GM21825 (cell line): ENCODE results near the gene SLC6A18.

ENCODE experiments used
- ATAC-seq: cut with Tn5 transposase; IDR thresholded peaks from one replicate; pipeline ENCODE4 v1.9.1; 2021; ENCODE audit warnings: mild to moderate bottlenecking, moderate library complexity; ENCODE audit not compliant: unreplicated experiment

Gene SLC6A18

DNA sequence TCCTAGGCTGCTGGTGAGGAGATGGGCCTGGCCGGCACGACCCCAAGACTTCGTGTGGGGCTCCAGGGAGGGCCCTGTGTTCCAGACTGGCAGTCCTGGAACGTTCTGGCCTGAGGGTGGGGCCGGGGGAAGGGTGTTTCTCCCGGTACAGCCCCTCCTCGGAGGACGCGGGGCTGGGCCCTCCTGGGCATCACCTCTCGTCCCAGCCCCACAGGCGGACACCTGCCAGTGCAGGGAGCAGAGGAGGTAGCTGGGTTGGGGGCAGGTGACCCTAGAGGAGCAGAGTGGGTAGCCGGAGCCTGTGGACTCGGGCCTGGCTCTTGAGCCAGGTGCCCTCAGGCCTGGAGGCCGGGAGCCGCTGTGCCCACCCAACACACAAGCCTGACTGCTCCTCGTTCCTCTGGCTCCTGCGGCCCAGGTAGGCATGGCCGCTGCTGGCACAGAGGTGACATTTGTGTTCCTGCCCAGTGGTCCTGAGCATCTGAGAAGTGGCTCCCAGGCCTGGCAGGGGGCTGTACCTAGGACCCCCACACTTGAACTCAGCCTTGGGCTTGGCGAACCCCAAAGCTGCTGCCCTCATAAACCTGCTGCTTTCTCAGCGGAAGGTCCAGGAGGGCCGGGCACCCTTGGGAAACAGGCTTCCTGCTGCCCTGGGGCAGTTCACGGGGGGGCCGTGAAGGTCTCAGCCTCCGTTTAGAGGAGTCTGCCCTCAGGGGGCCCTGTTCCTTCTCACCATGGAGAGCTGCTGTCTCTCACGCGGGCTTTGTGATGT lies 23.0 kb upstream of the SLC6A18 start:
- no peak for ATAC-seq

DNA sequence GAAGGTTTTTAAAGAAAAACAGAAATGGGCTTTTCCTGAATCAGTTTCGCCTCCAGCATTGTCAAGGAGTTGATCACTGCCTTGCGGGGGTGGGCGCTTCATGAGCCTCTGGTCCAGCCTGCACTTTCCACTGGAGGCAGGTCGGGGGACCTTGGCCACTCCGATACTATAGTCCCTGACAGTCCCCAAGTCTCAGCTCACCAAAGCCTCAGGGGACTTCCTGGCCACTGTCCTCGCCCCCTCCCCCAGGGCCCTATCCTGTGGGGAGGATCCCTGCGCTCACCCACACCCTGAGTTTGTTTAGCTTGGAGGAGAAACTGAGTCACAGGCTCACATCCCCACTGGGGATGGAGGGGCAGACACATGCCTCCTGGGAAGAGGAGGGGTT lies 22.4 kb upstream of the SLC6A18 start:
- ATAC-seq = no peak

DNA sequence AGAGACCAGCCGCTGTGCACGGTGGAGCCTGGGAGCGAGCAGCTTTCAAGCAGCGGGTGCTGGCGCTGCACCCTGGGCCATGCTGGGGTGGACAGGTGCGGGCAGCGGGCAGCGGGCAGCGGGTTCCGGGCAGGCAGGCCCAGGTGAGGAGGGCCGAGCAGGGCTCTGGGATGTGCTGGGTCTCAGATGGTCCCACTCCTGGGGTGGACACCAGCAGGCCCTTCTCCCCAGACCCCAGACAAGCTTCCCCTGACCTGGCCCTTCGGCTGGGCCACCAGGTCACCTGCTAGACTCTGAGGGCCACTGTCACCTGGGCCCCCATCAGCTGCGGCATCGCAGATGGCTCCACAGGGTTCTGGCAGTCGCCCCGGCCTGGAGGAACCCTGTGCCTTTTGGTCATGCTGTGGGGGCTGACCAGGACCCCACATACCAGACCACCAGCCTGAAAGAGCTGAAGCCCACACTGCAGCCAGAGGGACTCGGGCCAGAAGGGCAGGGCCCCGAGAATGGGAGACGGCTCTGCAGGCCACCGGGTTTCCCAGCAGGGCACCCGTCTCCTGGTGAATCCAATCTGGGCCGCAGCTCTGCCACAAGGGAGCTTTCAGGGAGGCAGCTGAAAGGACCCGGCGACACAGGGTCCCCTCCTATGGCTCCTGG lies 21.7 kb upstream of the SLC6A18 start:
- ATAC-seq = no peak

DNA sequence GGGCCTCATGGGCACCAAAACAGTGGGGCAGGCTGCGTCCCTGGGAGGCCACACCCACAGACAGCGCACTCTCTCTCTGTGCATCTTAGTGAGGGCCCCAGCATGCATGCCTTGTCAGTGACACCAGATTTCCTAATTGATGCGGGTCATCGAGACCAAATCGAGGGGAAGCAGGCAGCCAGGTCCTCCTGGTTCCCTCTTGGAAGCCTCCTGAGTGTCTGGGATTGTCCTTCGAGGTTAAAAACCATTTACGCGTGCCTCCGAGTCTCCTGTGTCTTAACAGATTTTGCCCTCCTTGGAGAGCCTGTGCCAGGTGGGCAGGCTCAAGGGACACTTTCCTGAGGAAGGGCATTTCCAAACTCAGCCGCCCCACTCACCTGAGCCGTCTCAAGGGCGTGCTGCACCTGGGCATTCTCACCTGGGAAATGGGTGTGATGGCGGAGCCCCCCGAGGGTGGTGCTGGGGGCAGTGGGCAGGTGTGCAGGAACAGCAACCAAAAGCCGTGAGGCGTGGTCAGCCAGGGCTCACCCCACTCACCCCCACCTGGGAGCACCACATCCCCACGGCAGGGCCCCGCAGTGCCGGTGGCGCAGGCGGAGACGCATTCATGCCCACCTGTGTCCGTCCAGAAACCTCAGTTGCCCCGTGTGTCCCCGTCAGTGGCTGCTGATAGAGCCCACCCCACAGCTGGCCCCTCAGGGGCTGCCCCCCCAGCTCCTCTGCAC lies 21.1 kb upstream of the SLC6A18 start:
- no peak for ATAC-seq

DNA sequence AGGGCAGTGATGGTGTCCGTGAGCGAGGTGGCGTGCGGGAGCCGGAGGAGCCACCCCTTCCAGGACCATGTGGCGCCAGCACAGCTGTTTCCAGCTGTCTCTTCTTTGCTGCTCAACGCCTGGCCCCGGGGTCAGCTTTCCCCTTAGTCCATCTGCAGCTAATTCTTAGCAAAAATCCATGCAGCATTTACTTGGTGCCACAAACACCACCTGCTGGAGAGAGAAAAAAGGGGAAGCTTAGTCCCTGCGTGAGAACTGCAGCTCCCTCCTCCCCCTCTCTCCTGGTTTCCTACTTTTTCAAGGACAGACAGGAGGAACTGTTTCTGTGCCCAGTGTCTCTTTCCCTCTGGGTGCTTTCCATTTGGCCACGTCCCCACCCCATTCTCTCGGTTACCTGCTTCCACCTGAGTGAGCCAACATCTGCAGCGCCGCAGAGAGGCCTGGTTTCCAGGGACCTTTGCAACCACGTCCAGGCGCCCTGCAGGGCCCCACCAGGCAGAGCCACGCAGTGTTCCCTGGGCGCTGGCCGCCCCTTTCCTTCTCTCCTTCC lies 20.4 kb upstream of the SLC6A18 start:
- ATAC-seq = no peak

DNA sequence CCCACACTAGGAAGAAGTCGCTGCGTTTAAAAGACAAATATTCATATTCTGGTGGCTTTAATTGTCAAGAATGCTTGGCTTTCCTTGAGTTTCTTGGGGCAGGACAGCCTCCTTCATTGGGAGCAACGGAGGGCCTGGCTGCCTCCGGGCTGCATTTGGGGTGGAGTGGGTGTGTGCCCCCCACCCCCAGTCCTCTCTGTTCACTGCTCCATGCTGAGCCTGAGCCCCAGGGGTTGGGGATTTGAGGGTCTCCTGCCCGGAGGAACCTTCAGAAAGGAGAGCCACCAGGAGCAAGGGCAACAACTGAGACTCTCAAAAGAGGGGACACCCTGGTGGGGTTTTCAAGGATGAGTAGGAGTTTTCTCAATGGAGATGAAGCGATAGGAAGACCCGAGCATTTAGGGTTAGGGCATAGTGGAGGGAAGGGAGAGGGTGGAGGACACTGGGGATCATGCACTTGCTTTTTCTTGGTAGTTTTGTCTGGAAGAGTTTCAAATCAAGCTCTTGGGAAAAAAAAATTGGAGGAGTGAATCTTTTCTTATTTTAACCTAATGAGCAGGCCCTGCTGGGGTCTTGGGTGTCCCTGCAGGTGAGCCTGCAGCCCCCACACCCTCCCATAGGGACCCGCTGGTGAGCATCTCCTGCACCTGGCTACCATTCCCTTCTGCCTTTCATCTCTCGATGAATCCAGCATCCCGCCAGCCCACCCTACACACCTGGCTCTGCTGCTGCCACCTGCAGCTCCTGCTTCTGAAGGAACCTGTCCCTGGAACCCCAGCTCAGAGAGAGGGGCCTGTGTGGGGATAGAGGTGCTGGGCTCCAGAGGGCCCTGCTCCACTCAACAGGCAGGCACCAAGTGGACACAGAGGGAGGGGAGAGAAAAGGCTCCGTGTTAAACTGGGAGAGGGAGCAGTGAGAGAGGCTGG lies 19.7 kb upstream of the SLC6A18 start:
- no peak for ATAC-seq

DNA sequence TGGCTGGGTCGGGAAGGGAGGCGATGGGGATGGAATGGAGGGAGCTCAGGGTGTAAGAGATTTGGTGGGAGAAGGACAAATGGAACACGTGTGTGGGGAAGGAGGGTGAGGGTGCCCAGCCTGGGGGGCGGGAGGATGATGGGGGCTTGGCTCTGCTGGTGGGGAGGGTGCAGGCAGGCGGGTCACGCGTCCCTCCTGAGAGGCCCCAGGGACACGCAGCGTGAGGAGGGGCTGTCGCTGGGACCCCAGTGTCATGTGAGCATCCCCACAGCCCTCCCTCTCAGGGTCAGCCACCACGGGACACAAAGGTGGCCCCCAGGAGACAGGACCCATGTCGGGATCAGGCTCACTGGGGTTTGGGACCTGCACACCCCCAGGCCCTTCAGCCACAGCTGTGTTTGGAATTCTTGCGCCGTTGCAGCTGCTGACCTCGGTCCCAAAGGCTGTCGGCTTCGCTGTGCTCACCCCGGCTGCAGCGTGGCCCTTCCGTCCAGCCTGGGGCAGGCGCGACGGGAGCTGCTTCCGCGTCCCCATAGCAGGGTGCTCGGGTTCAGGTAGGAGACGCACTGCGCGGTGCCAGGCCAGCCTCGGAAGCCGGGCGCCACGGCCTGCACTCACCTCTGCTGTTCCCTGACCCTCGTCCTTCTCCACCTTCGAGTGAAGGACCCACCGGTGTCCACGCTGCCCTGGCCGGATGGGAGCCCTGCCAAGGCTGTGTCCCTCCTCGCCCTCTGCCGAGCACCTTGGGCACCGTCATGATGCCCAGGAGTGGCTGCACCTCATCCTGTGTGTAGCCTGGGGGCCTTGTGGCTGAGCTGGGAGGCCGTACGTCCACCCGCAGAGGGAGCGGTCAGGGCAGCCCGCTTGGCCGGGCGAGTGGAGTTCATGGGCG lies 18.4 kb upstream of the SLC6A18 start:
- ATAC-seq = no peak

DNA sequence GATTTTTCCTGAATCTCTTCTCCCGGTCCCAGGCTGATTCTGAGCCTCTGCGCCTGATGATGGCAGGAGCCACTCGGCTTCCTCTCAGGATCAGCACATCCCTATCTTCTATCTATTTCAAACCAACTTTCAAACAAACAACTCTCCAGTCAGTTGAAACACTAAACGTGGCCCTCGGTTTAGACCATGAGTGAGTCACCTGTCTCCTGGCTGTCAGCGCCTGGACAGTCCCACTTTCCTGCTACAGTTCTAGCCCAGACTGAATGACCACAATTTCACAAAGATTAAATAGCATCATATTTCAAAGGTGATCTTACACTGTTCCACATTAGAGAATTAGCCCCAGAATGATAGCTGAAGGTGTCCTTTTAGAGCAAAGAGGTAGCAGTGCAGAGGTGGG lies 17.6 kb upstream of the SLC6A18 start:
- ATAC-seq = no peak

DNA sequence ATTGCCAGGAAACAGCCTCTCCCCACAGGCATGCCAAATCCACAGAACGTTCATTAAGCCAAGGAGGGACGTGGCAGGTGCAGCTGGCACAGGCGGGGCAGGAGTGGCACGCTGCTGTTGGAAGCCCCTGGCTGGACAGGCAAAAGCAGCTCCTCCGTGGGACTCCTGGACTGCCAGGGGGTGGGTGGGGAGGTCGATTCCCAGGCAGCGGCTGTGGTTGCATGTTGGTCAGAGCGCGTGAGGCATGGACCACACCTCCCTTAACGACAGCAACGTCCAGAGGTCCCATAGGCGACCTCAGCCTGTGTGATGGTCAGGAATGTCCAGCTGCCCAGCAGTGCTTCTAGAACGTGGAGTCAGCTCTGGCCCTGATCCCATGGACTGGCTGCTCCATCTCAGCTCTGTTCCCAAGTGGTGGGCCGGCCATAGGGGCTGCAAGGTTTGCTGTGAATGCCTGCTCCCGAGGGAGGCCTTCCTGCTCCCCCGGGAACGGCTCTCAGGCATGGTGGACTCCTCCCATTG lies 16.9 kb upstream of the SLC6A18 start:
- ATAC-seq = no peak

DNA sequence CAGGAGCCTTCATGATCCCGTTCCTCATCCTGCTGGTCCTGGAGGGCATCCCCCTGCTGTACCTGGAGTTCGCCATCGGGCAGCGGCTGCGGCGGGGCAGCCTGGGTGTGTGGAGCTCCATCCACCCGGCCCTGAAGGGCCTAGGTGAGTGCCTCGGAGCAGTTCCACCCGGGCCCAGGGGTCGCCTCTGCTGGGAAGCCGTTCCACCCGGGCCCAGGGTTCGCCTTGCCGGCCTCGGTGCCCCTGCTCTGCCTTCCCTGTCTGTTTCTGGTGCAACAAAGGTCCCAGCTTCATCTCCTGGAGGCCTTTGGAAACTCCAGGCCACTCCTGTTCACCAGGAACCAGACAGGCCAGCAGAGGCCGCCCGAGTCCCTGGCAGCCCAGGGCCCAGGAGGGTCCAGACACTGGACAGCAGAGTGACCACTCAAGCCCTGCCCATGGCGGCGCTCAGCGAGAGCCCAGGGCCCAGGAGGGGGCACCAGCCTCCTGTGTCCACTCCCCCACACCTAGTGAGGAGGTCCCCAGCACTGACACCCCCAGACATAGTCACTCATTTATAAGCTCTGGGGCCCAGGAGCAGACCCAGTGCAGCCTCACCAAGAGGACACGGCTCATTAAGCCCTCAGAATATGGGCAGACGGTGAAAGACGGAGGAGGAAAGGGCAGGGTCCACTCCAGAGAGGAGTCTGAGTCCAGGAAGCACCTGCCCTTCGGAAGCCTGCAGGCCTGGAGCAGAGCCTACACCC lies 16.3 kb upstream of the SLC6A18 start:
- no peak for ATAC-seq

DNA sequence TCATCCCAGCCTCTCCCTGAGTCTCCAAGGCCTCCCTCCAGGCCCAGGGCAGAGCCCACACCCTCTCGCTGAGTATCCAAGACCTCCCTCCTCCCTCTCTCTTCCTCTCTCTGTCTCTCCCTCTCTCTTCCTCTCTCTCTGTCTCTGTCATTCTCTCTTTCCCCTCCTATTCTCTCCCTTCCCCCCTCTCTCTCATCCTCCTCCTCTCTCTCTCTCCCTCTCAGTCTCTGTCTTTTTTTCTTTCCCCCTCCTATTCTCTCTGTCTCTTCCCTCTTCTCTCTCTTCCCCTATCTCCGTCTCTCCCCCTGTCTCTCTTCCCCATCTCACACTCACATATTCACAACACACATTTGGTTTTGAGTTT lies 15.7 kb upstream of the SLC6A18 start:
- ATAC-seq = no peak

DNA sequence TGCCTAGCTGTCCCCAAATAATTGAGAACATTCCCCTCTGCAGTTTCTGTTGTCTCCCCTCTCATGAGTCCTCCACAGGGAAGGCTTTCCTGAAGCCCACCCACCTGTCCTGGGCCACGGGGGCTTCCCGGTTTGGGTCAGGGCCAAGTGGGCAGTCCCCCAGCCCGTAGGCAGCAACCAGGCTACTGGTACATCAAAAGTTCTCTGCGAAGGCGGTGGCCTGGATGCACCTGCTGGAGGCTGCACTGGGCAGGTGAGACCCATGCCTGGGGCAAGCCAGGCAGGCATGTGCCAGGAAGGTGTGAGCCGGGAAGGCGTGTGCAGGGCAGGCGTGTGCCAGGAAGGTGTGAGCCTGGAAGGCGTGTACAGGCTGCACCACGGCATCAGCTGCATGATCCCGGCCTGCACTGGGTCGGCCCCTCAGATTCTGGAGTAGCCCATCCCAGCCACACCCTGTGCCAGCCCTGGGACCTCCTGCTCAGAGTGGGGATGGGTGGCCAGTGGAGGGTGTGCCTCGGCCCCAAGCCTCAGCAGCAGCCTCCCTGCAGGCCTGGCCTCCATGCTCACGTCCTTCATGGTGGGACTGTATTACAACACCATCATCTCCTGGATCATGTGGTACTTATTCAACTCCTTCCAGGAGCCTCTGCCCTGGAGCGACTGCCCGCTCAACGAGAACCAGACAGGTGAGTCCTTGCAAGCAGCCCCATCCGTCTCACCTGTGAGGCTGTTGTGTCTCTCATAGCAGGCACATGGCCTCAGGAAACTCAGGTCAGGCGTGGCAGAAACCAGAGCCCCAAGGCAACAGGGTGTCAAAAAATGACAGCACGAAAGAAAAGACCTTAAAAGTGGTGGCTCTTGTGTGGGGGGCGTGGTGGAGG lies 15.0 kb upstream of the SLC6A18 start:
- no peak for ATAC-seq

DNA sequence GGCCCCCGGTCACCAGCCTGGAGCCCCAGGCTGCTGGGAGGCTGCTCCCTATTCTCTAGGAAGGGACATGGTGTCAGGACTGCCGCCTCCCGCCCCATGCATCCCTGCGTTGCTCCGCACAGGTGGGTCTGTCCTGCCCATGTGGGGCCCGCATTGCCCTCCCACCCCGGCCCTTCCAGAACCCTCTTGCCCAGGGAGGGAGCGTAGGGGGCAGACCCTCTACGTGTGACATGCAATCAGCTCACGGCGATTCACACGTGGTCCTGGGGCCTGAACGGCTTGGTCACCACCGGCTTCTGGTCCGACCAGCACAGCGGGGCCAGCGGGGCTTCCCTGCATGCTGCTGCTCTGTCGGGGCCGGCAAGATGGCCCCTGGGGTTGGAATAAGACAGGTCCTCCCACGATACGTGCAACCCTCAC lies 14.3 kb upstream of the SLC6A18 start:
- ATAC-seq = no peak

DNA sequence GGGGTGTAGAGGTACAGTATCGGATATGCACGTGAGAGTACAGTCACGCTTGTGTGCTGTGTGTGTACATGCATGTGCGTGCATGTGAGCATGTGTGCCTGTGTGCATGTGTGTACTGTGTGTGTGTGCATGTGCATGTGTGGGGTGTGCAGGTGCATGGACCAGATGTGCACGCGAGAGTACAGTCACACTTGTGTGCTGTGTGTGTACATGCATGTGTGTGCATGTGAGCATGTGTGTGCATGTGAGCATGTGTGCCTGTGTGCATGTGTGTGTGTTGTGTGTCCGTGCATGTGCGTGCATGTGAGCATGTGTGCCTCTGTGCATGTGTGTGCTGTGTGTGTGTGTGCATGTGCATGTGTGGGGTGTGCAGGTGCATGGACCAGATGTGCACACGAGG lies 13.5 kb upstream of the SLC6A18 start:
- ATAC-seq = no peak

DNA sequence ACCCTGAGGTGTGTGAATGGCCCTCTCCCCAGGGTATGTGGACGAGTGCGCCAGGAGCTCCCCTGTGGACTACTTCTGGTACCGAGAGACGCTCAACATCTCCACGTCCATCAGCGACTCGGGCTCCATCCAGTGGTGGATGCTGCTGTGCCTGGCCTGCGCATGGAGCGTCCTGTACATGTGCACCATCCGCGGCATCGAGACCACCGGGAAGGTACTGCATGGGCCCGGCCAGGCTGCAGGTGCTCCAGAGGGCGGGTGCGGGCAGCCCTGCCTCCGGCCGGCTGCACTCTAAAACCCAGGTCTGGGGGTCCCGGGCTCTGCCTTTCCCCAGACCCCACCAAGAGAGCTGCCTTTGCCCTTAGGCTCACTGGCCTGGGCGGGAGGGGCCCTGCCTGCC lies 12.9 kb upstream of the SLC6A18 start:
- ATAC-seq = no peak

DNA sequence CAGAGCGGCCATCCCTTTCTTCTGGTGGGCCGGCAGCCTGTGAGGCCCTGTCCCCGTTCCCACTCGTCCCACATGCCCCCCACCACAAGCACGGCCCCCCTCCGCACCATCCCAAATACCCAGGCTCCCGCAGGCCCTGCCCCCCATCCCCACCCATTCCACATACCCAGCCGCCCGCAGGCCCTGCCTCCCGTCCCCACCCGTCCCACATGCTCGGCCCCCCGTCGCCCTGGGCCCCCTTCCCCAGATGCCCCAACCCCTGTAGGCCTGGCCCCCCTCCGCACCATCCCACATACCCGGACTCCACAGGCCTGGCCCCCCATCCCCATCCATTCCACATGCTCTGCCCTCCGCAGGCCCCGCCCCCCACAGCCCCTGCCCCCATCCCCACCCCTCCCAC lies 12.3 kb upstream of the SLC6A18 start:
- ATAC-seq = no peak

DNA sequence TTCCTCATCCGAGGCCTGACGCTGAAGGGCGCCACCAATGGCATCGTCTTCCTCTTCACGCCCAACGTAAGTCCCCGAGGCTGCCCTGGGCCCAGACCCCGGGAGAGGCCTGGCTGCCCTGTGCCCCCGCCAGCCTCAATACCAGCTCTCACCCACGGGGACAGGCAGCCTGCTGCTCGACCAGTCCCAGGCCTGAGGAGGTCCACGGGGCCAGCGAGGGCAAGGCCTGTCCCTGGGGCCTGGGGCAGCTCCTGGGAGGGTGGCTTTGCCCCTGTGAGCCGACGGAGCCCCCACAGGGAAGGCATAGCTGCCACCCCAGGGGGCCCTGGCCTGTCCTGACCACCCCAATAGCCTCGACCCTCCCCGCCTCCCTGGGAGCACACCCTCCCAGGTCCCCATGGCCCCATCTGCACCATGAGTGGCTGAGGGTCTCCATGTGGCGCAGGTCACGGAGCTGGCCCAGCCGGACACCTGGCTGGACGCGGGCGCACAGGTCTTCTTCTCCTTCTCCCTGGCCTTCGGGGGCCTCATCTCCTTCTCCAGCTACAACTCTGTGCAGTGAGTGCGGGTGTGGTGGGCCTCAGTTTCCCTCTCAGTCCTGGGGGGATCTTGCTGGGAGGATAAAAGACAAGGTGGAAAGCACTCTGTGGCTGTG lies 11.5 kb upstream of the SLC6A18 start:
- no peak for ATAC-seq
